HCT116 (cell line): ENCODE data around the gene OPCML. TPM values are rescaled to one million over a fixed set of nuclear protein-coding genes. Genes with fewer than 3 reads are reported as not detected.

Experiments used
- ATAC-seq: fragments of 200-7000 bp; cut with Tn5 transposase; 2 replicates; pipeline ENCODE4 v1.9.1; 2020; ENCODE audit warnings: mild to moderate bottlenecking, moderate library complexity
- BruUV-seq: library from RNA; stranded (reverse); fragments of 400-500 nt; replicated peaks from 2 replicates; lab custom pipeline; 2021; lab: Mats Ljungman, UMichigan
- CTCF ChIA-PET: fragments of 300-600 bp; sonication (Branson Sonifier 250); formaldehyde crosslinking; loops from one replicate; lab custom pipeline; 2021; ENCODE audit warnings: antibody characterized with exemption; lab: Charles Lee
- POLR2A ChIA-PET: fragments of 300-600, 350-600 bp; sonication (Branson Sonifier 250); formaldehyde crosslinking; loops from one replicate; lab custom pipeline; 2021; ENCODE audit warnings: antibody characterized with exemption; lab: Charles Lee
- RAD21 ChIA-PET, 2 experiments: fragments of 300-600 bp; sonication (Branson Sonifier 250); formaldehyde crosslinking; loops; one replicate each; lab custom pipeline; 2023; ENCODE audit warnings: low total read pairs in 2 of 2; ENCODE audit not compliant: uncharacterized antibody in 2 of 2, unreplicated experiment in 2 of 2, low non-redundant PET in 1 of 2; lab: Charles Lee
- DNase-seq: peaks from one replicate; pipeline ENCODE4 v3.0.0-alpha.2; 2010; ENCODE audit warnings: low read depth, low spot score
- H2AFZ ChIP-seq: fragments of 200-600 bp; shearing (Covaris generic), sonication (generic); 2 replicates; pipeline ENCODE4 v1.6.1; 2017; ENCODE audit warnings: low read depth, mixed run types, mixed read lengths, antibody characterized with exemption, low read length; ENCODE audit not compliant: poor library complexity, severe bottlenecking
- H3K27ac ChIP-seq: 2 replicates; pipeline ENCODE4 v1.5.1; 2012; ENCODE audit warnings: low read depth, low read length
- H3K27me3 ChIP-seq: fragments of 200-600 bp; sonication (generic); 2 replicates; pipeline ENCODE4 v1.6.1; 2016; ENCODE audit warnings: mixed run types, low read length, mixed read lengths; ENCODE audit not compliant: insufficient read depth
- H3K36me3 ChIP-seq, 2 experiments: fragments of 200-500 bp in 1 of 2; fragments of 200-600 bp in 1 of 2; sonication (Bioruptor generic) in 1 of 2; sonication (generic) in 1 of 2; 2 replicates each; pipeline versions ENCODE4 v1.5.1 to v1.6.1; 2014 to 2016; ENCODE audit warnings: low read length in 2 of 2, inconsistent platforms in 1 of 2, mixed read lengths in 1 of 2, mixed run types in 1 of 2; ENCODE audit not compliant: insufficient read depth in 2 of 2, control insufficient read depth in 1 of 2
- H3K4me1 ChIP-seq, 2 experiments: fragments of 200-600 bp in 1 of 2; sonication (generic) in 1 of 2; 2 replicates each; pipeline versions ENCODE4 v1.5.1 to v1.6.1; 2012 to 2017; ENCODE audit warnings: low read length in 2 of 2, inconsistent platforms in 1 of 2, mild to moderate bottlenecking in 1 of 2, mixed read lengths in 1 of 2, mixed run types in 1 of 2, moderate library complexity in 1 of 2; ENCODE audit not compliant: insufficient read depth in 2 of 2, control insufficient read depth in 1 of 2
- H3K4me2 ChIP-seq: fragments of 200-600 bp; sonication (generic); 2 replicates; pipeline ENCODE4 v1.6.1; 2017; ENCODE audit warnings: mixed run types, low read length, mixed read lengths
- H3K4me3 ChIP-seq, 2 experiments: fragments of 200-600 bp in 1 of 2; sonication (generic) in 1 of 2; replicated peaks in 1 of 2; 2 replicates each; pipeline ENCODE4 v1.5.1; 2011 to 2016; ENCODE audit warnings: low read length in 2 of 2, control low read depth in 1 of 2, low read depth in 1 of 2, mild to moderate bottlenecking in 1 of 2, mixed read lengths in 1 of 2, mixed run types in 1 of 2
- H3K79me2 ChIP-seq: fragments of 200-600 bp; sonication (generic); 2 replicates; pipeline ENCODE4 v1.6.1; 2017; ENCODE audit warnings: mild to moderate bottlenecking, mixed run types, low read length, moderate library complexity, mixed read lengths; ENCODE audit not compliant: insufficient read depth
- H3K9ac ChIP-seq: fragments of 200-600 bp; sonication (generic); 2 replicates; pipeline ENCODE4 v1.6.1; 2016; ENCODE audit warnings: low read length, mixed read lengths
- H3K9me2 ChIP-seq: fragments of 200-600 bp; sonication (generic), shearing (Covaris generic); 2 replicates; pipeline ENCODE4 v1.6.1; 2017; ENCODE audit warnings: mixed run types, mild to moderate bottlenecking, moderate library complexity; ENCODE audit not compliant: insufficient read depth
- H3K9me3 ChIP-seq, 2 experiments: fragments of 200-500 bp in 1 of 2; fragments of 200-600 bp in 1 of 2; sonication (Bioruptor generic) in 1 of 2; sonication (generic) in 1 of 2; 2 replicates each; pipeline ENCODE4 v1.6.1; 2014 to 2017; ENCODE audit warnings: low read length in 2 of 2, mixed read lengths in 2 of 2, inconsistent platforms in 1 of 2, low read depth in 1 of 2, mild to moderate bottlenecking in 1 of 2, mixed run types in 1 of 2, moderate library complexity in 1 of 2; ENCODE audit not compliant: control insufficient read depth in 1 of 2, insufficient read depth in 1 of 2
- H4K20me1 ChIP-seq: fragments of 200-600 bp; sonication (generic), shearing (Covaris generic); 2 replicates; pipeline ENCODE4 v1.6.1; 2017; ENCODE audit warnings: mixed run types, mild to moderate bottlenecking, moderate library complexity; ENCODE audit not compliant: insufficient read depth
- CBX3 ChIP-seq: IDR thresholded peaks from 2 replicates; pipeline ENCODE4 v1.6.1; 2012; ENCODE audit warnings: low read depth
- CEBPB ChIP-seq: IDR thresholded peaks from 2 replicates; pipeline ENCODE4 v1.6.1; 2012; ENCODE audit warnings: low read depth
- EZH2 ChIP-seq: fragments of 200-600 bp; sonication (generic); IDR thresholded peaks from 2 replicates; pipeline ENCODE4 v1.6.1; 2017; ENCODE audit warnings: antibody characterized with exemption, mixed run types
- FOSL1 ChIP-seq: IDR thresholded peaks from 2 replicates; pipeline ENCODE4 v1.6.1; 2012; ENCODE audit warnings: low read depth
- POLR2A ChIP-seq: IDR thresholded peaks from 2 replicates; pipeline ENCODE4 v1.7.0; 2011; ENCODE audit warnings: borderline replicate concordance; ENCODE audit not compliant: insufficient read depth, insufficient read length; ENCODE audit errors: extremely low read depth
- RAD21 ChIP-seq: IDR thresholded peaks from 2 replicates; pipeline ENCODE4 v1.6.1; 2012; ENCODE audit warnings: low read depth, mild to moderate bottlenecking
- SRF ChIP-seq: IDR thresholded peaks from 2 replicates; pipeline ENCODE4 v1.6.1; 2012; ENCODE audit warnings: low read depth
- TCF7L2 ChIP-seq: IDR thresholded peaks from 2 replicates; pipeline ENCODE4 v1.7.0; 2011; ENCODE audit warnings: borderline replicate concordance, inconsistent platforms; ENCODE audit not compliant: insufficient read depth, insufficient read length; ENCODE audit errors: extremely low read depth
- YY1 ChIP-seq: IDR thresholded peaks from 2 replicates; pipeline ENCODE4 v1.6.1; 2011; ENCODE audit warnings: low read length, low read depth, moderate library complexity, mild to moderate bottlenecking; ENCODE audit not compliant: insufficient replicate concordance; ENCODE audit errors: extremely low read depth
- ZFX ChIP-seq: fragments of 450-650 bp; IDR thresholded peaks from 2 replicates; pipeline ENCODE4 v1.6.1; 2017
- ZNF274 ChIP-seq: fragments of 200-500 bp; sonication (Bioruptor generic); IDR thresholded peaks from 2 replicates; pipeline ENCODE4 v1.6.1; 2014; ENCODE audit warnings: mild to moderate bottlenecking, low read depth, low read length, inconsistent platforms
- intact Hi-C: fragments of 100-400 bp; cut with micrococcal nuclease; formaldehyde crosslinking; loops from 2 replicates; pipeline ENCODE4 v1.10.0; 2022
- total RNA-seq: library from RNA; stranded (reverse); gene quantifications from one replicate; pipeline ENCODE4 v1.2.1, GENCODE V29; 2021; ENCODE audit not compliant: unreplicated experiment
- TF ChIP-seq, protein P1 (sequence below), 3 experiments: fragments of 200-600 bp in 1 of 3; sonication (generic) in 1 of 3; IDR thresholded peaks in 2 of 3; conservative IDR thresholded peaks in 1 of 3; 2 replicates each; pipeline ENCODE4 v1.5.1; 2012 to 2017; ENCODE audit warnings: low read depth in 2 of 3, low read length in 2 of 3, antibody characterized with exemption in 1 of 3, borderline replicate concordance in 1 of 3, control low read depth in 1 of 3, mild to moderate bottlenecking in 1 of 3, mixed read lengths in 1 of 3, mixed run types in 1 of 3, moderate library complexity in 1 of 3; ENCODE audit not compliant: insufficient read depth in 1 of 3
- TF ChIP-seq, protein P2 (sequence below): IDR thresholded peaks from 2 replicates; pipeline ENCODE4 v1.6.1; 2012

The OPCML gene
- total RNA-seq, 1 experiment from 2014 or later: not detected

DNA sequence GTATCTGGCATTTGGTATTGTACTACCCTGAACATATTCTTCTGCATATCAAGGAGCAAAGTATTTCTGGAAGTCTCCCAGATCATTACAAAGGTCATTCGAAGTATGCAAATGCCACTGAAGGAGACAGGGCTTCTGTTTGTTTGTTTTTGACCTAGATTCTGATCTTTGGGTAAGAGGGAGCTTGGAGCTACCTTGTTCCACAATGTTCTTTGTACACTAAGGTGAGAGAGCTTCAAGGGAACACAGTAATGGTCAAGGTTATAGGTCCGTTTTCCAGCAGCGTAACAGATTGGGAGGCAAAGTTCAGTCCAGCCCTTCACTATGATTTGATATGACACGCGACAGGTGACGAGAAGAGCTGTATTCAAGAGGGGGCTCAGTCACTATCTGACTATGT is 10.0 kb downstream of the OPCML start:
- H3K27ac ChIP-seq: no peak overlapping the region
- no peaks in the 10 kb centered on the region for H3K36me3 ChIP-seq
- ChIA-PET RAD21 (no interaction called here), POLR2A (no interaction called here), CTCF (no interaction called here)
- H3K27me3 ChIP-seq: no peaks in the 10 kb centered on the region
- no peak for DNase-seq
- no peak for ATAC-seq
- H3K4me1 ChIP-seq: no peaks in the 10 kb centered on the region
- no peak overlapping the region for H3K4me3 ChIP-seq
- intact Hi-C loops: no loop called here
- TF ChIP-seq ZNF274 (no peak), CEBPB (no peak), RAD21 (no peak), TCF7L2 (no peak), CBX3 (no peak), SRF (no peak), FOSL1 (no peak), YY1 (no peak), ZFX (no peak), POLR2A (no peak), EZH2 (no peak)
- TF ChIP-seq, protein P1, sequence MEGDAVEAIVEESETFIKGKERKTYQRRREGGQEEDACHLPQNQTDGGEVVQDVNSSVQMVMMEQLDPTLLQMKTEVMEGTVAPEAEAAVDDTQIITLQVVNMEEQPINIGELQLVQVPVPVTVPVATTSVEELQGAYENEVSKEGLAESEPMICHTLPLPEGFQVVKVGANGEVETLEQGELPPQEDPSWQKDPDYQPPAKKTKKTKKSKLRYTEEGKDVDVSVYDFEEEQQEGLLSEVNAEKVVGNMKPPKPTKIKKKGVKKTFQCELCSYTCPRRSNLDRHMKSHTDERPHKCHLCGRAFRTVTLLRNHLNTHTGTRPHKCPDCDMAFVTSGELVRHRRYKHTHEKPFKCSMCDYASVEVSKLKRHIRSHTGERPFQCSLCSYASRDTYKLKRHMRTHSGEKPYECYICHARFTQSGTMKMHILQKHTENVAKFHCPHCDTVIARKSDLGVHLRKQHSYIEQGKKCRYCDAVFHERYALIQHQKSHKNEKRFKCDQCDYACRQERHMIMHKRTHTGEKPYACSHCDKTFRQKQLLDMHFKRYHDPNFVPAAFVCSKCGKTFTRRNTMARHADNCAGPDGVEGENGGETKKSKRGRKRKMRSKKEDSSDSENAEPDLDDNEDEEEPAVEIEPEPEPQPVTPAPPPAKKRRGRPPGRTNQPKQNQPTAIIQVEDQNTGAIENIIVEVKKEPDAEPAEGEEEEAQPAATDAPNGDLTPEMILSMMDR (IDR thresholded peaks at IDR 0.05 in 2 of 3, conservative IDR thresholded peaks at IDR 0.05 in 1 of 3; ENCODE audit: borderline replicate concordance in 1 of 3, insufficient read depth in 1 of 3, low read depth in 2 of 3, low read length in 2 of 3): no peak
- TF ChIP-seq, protein P2, sequence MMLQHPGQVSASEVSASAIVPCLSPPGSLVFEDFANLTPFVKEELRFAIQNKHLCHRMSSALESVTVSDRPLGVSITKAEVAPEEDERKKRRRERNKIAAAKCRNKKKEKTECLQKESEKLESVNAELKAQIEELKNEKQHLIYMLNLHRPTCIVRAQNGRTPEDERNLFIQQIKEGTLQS: no peak
- no peak overlapping the region for H3K9ac ChIP-seq
- H3K9me2 ChIP-seq: no peaks in the 10 kb centered on the region
- no peak overlapping the region for H2AFZ ChIP-seq
- BruUV-seq: no TSS peak
- H4K20me1 ChIP-seq: no peaks in the 10 kb centered on the region
- peaks cover 0 to 25% of the 10 kb centered on the region in 2 experiments; a peak in 2 of 4 replicates for H3K9me3 ChIP-seq
- H3K4me2 ChIP-seq: no peak overlapping the region
- H3K79me2 ChIP-seq: no peaks in the 10 kb centered on the region
